HG02884 (cell line): ENCODE measurements around the gene EVC2.

ENCODE experiments used
- ATAC-seq: cut with Tn5 transposase; IDR thresholded peaks from one replicate; pipeline ENCODE4 v1.9.1; 2021; ENCODE audit warnings: mild to moderate bottlenecking, moderate library complexity; ENCODE audit not compliant: unreplicated experiment

The EVC2 gene

DNA sequence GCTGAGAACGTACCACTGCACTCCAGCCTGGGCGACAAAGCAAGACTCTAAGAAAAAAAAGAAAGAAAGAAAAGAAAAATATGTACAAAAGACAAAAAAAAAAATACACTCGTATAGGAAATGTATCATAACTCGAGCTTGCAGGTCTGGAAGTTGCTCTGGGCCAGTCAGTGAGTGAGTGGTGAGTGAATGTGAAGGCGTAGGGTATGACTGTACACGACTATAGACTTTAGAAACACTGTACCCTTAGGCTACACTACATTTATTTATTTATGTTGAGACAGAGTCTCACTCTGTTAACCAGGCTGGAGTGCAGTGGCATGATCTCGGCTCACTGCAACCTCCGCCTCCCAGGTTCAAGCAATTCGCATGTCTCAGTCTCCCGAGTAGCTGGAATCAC lies 29.4 kb downstream of the EVC2 start:
- ATAC-seq, result no peak

DNA sequence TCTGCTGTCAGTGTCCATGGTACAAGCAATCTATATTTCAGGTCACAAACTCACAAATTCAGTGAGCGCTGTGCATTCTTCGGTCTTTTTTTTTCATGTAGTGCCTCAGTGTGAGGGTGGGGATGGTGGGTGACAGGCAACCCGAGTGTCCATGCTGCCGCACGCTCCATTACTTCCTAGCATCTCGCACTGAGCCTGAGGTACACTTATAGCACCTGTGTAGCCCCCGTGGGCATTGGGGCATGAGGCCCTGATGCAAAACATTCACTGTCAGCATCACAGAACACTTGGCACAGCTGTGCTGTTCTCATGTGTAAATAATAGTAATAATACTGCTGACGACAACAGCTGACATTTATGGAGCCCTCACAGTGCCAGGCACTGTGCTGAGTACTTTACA lies 31.6 kb downstream of the EVC2 start:
- ATAC-seq, result no peak

- ATAC-seq, result no peak
Observed at GRCh38 chr4:5666741-5667140, 41.6 kb downstream of the EVC2 start.

DNA sequence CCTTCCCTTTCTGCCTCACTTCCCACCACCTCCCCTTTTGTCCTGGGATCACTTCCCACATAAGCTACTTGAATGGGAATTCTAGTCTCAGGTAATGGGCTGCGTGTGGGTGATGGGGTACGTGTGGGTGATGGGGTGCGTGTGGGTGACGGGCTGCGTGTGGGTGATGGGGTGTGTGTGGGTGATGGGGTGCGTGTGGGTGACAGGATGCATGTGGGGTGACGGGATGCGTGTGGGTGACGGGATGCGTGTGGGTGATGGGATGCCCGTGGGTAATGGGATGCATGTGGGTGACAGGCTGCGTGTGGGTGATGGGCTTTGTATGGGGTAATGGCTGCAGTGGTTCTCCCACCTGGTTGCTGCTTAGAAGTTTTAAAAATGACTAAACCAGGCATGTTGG lies 43.6 kb downstream of the EVC2 start:
- ATAC-seq, result no peak

- no peak for ATAC-seq
Observed at GRCh38 chr4:5662555-5662954, 45.8 kb downstream of the EVC2 start.

DNA sequence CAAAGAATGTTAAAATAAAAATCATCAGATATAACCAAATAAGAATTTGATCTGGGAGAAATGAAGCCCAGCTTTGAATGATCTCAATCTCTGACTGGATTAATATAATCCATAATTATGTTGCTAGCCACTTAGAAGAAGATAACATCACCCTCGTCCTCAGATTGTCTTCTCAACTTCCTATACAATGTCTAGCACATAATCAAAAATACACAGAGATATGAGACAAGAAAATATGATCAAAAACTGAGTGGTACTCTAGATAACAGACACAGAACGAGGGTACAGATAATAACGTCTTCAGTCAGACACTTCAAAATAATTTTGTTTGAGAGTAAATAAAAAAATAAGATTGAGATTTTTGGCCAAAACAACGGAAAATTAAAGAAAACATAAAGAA lies 47.1 kb downstream of the EVC2 start:
- no peak for ATAC-seq

DNA sequence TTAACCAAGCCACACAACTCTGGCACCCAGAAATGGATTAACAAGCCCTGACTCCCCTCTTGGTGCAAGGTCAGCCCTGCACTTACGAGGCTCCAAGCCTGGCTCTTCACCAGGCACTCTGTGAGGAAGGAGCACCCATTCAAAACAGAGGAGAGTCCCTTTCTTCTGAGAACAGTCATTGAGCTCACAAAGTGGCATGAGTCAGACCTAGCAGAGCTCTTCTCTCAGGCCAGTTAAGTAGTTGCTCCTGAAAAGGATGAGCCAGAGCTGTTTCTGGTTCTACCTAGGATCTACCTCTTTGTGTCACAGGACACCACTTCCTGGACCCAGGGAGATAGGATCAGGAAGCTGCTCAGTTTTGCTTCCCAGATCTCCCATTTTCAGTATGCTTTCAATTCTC lies 48.2 kb downstream of the EVC2 start:
- no peak for ATAC-seq

GRCh38 chr4:5658974-5659373 lies 49.4 kb downstream of the EVC2 start:
- ATAC-seq, result no peak

- ATAC-seq, result no peak
Observed at GRCh38 chr4:5656415-5656814, 51.9 kb downstream of the EVC2 start.

DNA sequence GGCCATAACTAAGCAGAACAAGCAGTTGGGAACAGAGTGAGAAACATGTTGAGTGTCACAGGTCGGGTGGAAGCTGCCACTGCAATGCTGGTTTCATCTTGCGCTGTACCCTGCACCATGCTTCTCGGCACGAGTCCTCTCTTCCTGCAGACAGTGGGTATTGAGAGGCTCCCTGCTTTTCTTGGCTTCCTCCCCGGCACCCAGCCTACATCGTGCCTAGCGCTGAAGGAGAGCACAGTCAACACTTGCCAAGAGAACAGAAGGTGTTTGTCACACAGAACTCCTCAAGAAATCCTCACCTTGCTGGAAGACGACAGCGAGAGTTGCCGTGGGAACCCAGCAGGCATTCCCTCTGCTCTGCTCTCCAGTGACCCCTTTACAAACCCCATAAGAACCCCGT lies 53.6 kb downstream of the EVC2 start:
- ATAC-seq, result no peak

DNA sequence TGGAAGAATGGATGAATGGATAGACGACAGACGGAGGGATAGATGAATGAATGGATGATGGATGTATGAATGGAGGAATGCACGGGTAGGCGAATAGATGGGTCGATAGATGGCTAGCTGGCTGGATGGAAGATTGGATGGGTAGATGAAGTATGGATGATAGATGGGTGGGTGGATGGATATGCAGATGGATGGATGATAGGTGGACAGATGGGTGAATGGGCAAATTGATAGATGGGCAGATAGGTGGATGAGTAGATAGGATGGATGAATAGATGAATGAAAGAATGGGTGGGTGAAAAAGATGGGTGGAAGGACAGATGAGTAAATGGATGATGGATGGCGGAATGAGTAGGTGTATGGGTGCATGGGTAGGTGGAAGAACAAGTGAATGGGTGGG lies 57.3 kb downstream of the EVC2 start:
- no peak for ATAC-seq

DNA sequence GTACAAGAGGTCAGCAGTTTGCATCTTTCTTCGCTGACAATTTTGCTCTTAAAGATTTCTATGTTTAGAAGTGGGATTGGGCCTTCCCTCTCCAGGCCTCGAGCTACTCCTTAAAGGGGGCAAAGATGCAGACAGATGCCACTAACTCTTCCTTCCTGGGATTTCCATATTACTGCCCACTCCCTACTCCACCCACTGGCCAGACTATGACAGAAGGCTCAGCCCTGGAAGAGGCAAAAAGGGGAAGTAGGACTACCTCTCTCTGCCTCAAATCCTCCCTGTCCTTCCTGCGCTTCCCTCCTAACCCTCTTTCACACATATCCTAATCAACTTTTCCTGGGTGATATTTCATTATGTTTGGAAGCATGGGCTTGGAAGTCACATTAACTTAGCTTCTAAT lies 58.3 kb downstream of the EVC2 start:
- ATAC-seq, result no peak

- no peak for ATAC-seq
Observed at GRCh38 chr4:5647351-5647750, 61.0 kb downstream of the EVC2 start.

GRCh38 chr4:5640096-5640495 lies 68.3 kb downstream of the EVC2 start:
- ATAC-seq, result no peak

- no peak for ATAC-seq
Observed at GRCh38 chr4:5639556-5639955, 68.8 kb downstream of the EVC2 start.

DNA sequence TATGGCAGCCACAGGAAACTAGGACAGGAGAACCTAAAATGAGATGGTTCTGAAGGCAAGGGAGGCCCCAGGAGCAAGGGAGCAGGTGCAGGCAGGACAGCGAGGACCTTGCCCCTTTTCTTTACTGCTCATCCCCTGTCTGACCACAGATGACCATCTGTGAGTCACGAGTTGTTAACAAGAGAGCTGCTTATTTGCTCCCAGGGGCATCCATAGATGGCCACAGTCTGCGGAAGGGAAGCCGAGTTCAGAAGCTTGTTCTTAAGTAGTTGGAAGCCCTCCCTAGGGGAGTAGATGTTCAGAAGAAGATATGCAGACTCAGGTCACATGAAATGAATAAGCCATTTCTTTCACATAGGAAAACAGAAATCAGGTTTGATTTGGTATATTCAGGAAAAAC lies 69.4 kb downstream of the EVC2 start:
- no peak for ATAC-seq

- ATAC-seq, result no peak
Observed at GRCh38 chr4:5638316-5638715, 70.0 kb downstream of the EVC2 start.

GRCh38 chr4:5636766-5637670 lies 71.3 kb downstream of the EVC2 start:
- ATAC-seq, result no peak

- ATAC-seq, result no peak
Observed at GRCh38 chr4:5635826-5636195, 72.5 kb downstream of the EVC2 start.

GRCh38 chr4:5632571-5632970 lies 75.8 kb downstream of the EVC2 start:
- ATAC-seq, result no peak

- ATAC-seq, result no peak
Observed at GRCh38 chr4:5632066-5632440, 76.3 kb downstream of the EVC2 start.

- no peak for ATAC-seq
Observed at GRCh38 chr4:5631352-5632065, 76.8 kb downstream of the EVC2 start.
